GM21619 (cell line): ENCODE data around the gene DCP1B.
A peak's percentile ranks its signal among the peaks of the same experiment; 100 is the strongest.
"Not testable (repeated sequence)": the region's sequence is repeated elsewhere in the genome, so short reads cannot be mapped to it uniquely, and the experiment has no call there.

ENCODE experiments used
- ATAC-seq: cut with Tn5 transposase; IDR thresholded peaks from one replicate; pipeline ENCODE4 v1.9.1; 2021; ENCODE audit not compliant: unreplicated experiment

Gene DCP1B

DNA sequence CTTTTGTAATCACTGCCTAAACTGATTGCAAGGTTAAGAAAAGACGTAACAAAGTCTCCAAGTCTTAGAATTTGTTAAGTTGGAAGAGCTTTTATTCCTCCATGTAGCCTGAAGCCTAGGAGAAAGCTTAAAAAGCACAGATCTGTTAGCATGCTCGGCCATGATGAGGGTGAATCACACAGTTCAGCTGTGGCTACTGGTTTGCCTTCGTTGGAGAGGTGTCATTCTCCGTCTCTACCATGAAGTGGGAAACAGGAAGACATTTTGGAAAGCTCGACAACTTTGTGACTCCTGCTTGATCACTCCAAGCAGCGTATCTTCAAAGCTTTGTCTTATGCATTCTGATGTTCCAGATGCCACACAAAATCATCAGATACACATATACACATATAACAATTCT lies 27.1 kb downstream of the DCP1B start:
- no peak for ATAC-seq

DNA sequence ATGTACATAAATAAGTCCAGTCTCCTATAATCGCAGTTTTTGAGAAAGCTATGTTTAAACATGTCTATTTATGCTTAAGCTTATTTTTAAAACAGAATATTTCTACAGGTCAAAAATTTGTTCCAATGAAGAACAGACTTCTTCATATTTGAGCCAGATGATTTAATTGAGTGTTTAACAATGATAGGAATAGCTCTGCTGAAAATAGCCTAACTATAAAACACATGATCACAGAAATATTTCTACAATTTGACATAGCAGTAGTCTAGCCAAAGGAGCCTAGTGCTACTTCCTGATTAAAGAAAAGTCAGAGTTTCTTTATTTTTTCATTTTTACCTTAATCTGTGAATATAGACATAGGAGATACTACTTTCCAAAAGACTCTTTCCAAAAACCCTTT lies 29.4 kb downstream of the DCP1B start:
- no peak for ATAC-seq

DNA sequence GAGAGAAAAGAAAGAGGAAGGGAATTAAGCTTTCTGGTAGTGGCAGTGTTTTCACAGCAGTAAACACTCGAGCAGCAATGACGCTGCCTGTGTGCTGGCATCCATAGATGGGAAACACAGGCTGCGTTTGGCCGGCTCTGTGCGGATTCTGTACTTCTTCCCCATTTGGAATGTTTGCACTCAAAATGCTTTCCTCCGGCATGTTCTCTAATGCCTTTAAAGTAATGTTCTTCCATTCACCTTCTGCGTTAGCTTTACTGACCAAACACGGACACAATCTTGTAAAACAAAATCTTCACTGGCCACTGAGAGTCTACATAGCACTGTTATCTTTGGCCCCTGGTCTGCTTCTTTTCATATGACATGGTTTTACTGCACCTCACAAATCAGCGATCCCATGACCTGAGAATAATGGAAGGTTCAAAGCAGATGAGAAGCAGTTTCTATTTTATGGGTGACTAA lies 31.4 kb downstream of the DCP1B start:
- ATAC-seq = no peak

DNA sequence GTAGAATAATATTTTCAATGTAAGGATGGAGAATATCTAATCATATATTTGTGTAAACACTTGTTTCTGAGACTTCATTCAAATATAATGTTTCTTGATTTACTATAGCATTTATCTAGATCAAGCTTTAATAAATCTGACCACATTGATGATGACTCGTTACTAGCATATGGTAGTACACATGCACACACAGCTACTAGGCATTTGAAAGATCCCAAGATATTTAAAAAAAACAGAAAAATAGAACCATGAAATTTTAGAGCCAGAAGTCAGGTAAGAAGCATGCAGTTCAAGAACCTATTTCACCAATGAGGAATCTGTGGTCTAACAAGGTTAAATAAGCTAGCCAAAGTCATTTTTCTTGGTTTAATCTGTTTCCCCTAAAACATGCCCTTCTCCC lies 32.0 kb downstream of the DCP1B start:
- ATAC-seq = no peak

DNA sequence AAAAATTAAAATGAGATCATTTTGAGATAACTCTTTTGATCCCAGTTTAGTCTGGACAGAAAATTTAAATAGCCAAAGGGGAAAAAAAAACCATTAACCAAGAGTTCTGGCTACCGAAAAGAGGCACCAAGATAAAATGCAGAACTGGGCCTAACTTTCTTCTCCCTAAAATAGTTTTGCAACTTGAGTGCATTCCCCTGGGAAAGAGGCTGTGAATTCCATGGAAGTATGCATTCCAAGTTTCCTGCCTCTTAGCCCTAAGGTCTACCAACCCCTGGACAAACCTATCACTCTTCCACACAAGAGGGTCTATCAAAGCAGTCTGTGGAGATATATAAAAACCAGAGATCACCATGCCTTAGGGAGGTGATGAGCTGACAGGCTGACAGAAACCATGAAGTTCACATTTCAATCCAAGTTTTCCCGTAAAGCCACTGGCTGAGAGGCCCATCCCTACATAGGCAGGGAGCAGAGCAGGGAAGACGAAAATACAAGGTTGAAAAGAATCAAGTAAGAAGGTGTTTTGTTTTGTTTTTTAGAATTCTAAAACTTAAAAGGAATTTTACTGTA lies 33.8 kb downstream of the DCP1B start:
- no peak for ATAC-seq

DNA sequence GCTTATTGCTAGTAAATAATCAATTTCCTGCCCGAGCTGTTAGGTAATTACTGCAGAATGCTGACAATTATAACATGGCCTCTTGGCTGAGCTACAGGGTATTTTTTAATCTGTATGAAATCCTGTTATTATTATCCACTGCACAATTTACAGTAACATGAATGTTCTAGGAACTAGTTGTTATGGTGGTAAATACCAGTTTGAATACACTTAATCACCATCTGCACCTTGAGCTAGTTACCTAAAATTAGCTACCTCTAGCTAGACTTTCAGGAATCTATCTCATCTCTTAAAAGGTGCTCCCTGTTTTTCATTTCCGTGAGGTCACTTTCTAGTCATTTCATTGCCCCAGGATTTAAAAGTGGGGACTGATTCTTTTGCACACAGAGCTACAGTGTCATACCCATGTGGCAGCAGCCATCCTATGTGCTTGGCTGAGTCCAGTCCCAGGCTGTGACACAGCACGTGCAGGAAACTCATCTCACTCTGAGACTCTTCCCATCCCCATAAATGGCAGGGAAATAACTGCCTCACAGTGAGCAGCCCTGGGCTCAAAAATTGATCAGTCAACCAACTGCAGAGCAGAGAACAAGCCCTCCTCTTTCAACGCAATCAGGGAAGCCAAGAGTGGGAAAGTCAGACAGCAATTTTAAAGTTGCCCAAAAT lies 37.6 kb downstream of the DCP1B start:
- ATAC-seq = no peak

DNA sequence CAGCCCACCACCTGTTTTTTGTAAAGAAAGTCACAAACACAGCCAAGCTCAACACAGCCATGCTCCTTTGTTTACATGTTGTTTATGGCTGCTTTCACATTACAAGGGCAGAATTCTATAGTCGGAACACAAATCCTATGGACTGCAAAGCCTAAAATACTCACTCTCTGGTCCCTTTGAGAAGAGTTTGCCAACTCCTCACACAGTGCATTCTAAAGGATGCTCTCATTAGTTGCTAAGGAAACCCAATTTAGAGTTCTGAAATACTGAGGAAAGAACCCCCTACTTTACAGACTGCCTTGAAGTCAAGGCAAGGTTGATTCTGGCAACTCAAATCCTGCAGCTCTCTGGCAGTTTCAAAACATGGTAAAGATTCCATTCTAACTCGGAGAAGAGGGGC lies 38.3 kb downstream of the DCP1B start:
- ATAC-seq = no peak

DNA sequence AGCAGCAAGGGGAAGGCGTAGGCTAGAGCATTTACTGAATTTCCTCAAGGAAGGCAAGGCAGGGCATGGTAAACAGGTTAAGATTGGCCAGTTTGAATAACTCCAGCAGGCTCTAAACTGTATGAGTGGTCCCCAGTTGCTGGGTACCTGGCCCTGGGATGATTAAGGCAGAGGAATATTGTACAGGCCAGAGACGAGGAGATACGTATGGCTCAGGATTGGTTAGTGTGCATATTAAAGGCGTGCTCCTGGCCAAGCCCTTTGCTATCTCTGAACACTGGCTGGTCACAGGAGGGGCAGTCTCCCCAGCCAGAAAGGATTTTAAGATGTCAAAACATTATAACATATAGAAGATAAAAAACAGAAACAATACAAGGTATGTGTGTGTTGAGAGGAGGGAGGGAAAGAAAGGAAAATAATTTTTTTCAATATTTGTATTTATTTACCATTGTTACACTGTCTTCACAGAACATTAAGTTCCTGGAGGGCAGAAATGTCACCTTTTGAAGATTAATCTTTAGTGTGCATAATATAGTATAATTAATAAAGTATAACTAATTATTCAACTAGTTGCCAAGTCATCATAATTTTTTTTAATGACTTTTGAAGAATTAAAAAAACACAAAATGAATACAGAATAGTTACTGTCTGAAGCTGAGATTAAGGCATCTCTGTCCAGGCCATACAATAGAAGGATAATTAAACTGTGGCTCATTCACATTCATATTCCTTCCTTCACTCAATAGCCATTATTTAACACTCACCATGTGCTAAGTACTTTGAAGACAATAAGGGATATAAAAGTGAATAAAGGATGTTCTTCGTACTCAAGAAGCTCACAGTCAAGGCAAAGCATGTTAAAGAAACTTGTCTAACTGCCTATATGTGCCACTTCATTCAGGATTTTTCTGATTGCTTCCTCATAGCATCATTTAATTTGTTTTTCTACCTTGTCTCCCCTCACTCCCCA lies 41.9 kb downstream of the DCP1B start:
- ATAC-seq = no peak

DNA sequence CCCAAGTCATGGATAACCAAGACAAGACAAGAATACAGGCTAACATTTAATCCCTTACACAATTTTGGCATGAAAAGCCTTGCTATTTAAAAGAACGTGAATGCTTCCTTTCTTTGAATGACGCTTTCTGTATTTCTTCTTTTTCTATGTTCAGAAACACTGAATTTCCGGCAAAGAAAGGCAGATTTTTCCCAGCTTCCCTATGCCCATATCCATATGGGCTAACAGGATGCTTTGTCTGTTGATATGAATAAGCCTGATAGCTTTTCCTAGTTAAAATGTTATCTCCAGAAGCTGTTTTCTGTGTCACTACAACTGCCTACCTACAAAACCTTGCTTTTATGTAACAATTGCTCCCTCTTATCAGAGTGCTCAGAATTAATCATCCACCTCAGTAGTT lies 47.5 kb downstream of the DCP1B start:
- no peak for ATAC-seq

DNA sequence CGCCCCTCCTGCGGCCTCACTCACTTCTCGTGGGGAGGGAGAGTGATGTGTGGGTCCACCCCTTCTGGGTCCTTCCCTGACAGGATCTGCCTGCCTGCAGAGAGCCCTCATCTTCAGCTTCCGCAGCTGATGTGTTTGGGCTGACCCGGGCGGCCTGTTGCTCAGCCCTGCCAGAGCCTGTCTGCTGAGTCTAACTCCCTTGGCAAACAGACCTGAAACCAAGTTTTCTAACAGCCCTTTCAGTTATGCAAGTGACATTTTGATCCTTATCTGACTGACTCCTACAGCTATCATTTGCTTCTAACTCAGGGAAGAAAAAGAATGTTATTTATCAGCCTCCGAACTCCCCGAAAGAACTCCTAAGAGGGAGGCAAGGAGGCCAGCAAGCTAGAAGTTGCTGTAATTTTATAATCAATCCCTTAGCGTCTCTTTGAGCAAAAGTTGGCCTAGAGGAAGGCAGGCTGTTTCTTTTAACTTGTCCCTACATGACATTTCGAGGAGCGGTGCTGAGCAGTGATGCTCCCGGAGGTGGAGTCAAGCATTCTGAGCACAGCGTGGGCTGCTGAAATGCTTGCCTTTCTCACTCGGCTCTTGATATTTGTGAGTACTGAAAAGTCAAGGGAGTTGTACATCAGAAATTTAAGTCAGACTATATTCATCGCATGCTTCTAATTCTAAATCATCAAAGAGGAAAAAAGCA lies 54.3 kb downstream of the DCP1B start:
- no peak for ATAC-seq

DNA sequence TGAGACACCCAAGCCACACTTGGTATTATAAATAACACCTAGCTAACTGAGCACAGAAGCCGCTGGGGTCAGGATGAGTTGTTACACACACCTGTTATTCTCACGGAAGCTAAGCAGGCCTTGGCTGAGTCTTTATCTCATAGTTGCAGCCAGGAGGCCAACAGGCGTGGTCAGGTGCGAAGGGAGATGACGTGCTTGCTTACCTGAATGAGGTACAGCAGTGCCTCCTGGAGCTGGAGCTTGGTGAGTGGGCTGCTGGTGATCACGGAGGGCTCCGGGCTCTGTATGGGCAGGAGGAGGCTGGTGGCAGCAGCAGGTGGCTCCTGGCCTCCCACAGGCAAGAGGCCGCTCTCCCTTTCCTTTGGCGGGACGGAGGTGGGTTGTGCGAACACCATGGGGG lies 55.4 kb downstream of the DCP1B start:
- no peak for ATAC-seq

DNA sequence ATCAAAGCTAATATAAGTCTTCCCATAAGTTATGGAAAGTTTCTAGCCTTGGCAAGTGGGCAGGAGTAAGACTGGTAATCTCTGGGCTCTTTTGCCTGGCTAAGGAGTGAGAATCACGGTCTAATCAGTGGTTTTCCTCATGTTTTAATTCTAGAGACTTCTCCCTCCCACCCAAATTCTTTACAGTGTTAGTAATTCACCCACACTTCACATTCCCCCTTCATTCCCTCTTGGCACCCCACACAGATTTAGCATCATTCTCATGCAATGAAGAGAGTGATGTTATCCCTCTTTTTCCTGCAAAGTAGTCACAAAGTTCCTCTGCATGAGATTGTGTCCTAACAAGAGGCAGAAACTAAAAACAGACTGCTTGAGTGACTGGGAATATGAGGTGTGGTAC lies 57.2 kb downstream of the DCP1B start:
- no peak for ATAC-seq

DNA sequence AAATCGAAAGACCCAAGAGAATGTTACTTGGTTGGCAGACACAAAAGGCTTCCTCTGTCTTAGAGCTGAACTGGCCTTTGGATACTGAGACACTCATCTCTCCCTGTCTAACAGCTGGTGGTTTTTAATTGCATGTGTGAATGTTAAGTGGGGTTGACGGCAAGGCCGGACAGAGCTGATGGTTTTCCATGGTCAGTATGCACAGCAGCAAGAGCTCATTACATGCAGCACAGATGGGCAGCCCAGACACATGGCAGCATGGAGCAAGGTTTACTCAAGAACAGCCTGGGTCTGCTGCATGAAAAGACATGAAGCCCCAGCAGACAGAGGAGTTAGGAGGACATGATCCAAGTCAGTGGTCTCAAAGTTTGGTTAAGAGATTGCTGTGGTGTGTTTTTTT lies 58.0 kb downstream of the DCP1B start:
- no peak for ATAC-seq

DNA sequence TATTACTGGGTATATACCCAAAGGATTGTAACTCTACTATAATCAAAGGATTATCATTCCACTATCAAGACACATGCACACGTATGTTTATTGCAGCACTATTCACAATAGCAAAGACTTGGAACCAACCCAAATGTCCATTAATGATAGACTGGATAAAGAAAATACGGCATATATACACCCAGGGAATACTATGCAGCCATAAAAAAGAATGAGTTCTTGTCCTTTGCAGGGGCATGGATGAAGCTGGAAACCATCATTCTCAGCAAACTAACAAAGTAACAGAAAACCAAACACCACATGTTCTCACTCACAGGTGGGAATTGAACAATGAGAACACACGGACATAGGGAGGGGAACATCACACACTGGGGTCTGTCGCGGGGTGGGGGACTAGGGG lies 58.8 kb downstream of the DCP1B start:
- ATAC-seq = not testable (repeated sequence)

DNA sequence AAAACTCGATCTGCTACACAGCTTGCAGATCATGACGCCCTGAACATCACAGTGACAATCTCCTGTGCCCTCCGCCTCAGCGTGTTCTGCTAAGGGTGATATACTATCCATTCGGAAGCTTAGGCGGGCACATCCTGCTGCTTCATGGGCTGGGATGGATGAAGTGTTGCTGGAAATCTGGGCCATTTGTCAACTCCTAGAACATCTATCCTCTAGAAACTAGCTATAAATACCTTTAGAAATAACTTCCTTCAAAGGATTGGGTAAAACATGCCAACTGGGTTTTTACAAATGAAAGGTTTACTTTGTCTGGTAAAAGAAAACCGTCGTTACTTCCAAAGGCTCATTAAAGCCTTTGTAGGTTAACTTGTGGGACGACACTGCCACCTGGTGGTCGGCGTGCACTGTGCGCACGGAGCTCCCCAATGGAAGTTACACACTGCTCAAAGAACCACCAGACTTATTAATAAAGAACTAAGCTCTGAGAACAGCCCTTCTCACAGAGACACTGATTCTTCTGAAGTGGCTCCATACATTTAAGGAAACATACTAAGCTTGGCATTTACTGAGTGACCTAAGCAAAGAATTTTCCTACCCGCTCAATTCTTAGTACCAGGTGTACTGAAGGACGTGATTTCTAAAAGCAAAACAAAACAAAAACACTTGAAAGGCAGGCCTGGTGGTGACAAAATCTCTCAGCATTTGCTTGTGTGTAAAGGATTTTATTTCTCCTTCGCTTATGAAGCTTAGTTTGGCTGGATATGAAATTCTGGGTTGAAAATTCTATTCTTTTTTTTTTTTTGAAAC lies 64.3 kb downstream of the DCP1B start:
- peak; percentile 65 for ATAC-seq

DNA sequence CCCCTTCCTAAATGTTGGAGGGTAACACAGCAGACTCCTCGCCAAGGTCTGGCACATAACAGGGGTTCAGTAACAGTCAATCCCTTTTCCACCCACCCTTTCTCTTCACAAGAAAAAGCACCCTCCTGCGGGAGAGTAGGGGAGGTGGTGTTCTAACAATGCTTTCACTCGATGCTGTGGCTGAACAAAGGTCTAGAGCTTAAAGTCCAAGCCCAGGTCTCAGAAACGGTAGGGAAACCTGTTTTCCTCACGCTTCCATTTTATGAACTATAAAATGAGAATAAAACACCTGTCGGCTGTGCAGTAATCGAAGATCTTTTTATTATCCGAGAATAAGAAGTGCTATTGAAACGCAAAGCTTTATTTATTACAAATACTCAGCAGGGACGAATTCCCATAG lies 64.9 kb downstream of the DCP1B start:
- no peak for ATAC-seq

DNA sequence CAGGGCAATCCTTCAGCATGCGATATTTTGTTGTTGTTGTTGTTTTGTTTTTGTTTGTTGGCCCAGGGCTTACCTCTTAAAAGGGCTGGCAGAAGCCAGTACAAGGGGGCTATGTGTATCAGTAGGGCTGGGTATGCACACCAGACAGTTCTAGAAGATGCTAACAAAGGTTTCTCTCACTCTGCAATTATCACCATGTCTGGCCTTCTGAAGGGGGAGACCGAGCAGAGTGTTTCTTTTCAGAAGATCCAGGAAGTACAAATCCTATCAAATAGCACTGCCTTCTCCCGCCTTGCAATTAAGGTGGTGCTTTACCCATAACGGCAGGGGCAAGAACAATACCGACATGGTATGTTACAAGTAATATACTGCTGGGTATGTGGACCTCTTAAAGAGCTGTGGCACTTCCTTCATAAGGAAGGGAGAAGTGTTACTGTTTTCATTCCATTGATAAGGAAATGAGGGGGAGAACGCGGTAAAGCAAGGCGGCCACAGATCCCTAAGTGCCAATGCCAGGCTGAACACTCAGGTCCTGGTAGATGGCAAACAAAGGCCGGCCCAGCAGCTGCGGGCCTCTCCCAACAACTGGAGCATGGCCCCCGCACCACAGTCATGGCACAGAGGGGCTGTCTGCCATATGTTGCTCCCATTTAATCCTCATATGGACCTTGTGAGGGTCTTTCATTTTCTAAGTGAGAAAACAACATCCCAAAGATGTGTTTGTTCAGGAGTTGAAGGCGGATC lies 66.6 kb downstream of the DCP1B start:
- no peak for ATAC-seq

DNA sequence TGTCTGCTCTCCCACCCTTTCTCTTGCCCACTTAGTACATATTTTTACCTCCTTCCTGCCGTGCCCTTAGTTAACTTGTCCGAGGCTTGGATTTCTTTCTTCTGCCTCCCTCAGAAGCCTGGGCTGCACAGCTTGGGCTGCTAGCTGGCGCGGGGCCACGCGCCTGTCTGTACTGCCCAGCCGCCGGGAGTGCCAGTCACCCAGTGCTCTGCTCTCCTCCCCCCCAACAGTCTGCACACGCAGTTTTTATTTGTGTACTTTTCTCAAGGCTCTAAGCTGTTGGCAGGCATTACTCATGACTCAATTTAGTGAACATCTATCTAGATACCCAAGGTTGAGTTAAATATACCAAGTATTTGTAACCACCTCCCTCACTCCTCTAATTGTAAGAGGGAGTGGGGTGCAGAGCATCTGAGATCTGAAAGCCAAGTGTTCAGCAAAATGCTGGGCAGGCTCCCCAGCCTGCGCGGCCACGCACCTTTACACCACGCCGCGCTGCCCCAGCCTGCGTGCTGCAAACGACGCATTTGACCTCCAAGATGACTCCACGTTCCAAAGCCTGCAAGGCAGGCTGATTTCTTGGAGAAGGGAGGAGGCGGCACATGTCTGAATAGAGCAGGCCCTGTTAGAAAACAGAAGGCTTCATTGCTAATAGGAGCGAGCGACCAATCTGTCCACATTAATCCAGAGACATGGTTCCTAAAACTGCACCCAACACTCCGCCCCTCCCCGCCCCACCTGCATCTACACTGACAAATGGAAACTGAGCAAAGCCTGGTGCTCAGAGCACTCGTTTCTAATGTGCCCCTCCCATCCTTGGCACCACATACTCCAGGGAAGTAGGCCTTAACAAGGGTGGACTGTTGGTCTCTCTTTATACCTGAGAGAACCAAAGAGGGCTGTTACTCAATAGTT lies 67.6 kb downstream of the DCP1B start:
- ATAC-seq = no peak
